Right lobe of liver (tissue), 4 donors: ENCODE measurements around the gene ARMH4.

ENCODE experiments used
- CTCF ChIP-seq, 4 donors: fragments of 200-600 bp in 3 of 4; fragments of 450-650 bp in 1 of 4; IDR thresholded peaks; one replicate each; pipeline versions ENCODE4 v1.5.1 to v1.8.0; 2016 to 2022; ENCODE audit warnings: antibody characterized with exemption in 4 of 4, mild to moderate bottlenecking in 2 of 4
- POLR2A ChIP-seq: fragments of 450-650 bp; IDR thresholded peaks from one replicate; pipeline ENCODE4 v1.6.1; 2017; ENCODE audit warnings: antibody characterized with exemption, mild to moderate bottlenecking
- donor health status: DM: no; HTN: no; CAD: no.
- donor health status: DM: no; HTN: no; CAD: no.
- donor health status: DM: no; HTN: yes; CAD: no.

- TF ChIP-seq CTCF (IDR thresholded peaks at IDR 0.05) (no peak), POLR2A (no peak)
Measured at GRCh38 chr14:58089612-58090011, 62.4 kb downstream of the ARMH4 start.
